ENCODE data around the gene SLC6A3.

SLC6A3 gene

DNA sequence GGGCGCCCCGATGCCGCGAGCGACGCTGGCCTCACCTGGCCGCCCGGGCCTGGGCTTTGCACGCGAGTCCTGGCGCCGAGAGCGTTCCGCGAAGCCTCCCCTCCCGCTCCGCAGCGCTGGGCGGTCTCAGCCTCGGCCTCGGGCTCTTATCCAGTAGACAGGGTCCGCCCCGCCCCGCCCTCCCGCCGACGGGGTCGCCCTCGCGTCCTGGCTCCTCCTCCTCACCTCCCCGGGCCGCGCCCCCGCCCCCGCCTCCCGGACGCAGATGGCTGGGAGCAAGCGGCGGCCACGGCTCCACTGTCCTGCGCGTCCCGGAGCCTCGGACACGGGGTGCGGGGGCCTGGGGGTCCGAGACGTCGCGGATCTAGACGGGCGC is at the start of gene SLC6A3:
TSS of gene SLC6A3 (minus strand) at position 128 of the 376 bp plus-strand sequence. CDS start 2,243 bp downstream, outside the sequence.
- no peak for DNase-seq (ENCODE audit: extremely low read depth, low read depth)
- H3K4me3 ChIP-seq (replicated peaks; ENCODE audit: low read depth, low read length): no peak within 1 kb of the TSS
- TF ChIP-seq, protein P1, sequence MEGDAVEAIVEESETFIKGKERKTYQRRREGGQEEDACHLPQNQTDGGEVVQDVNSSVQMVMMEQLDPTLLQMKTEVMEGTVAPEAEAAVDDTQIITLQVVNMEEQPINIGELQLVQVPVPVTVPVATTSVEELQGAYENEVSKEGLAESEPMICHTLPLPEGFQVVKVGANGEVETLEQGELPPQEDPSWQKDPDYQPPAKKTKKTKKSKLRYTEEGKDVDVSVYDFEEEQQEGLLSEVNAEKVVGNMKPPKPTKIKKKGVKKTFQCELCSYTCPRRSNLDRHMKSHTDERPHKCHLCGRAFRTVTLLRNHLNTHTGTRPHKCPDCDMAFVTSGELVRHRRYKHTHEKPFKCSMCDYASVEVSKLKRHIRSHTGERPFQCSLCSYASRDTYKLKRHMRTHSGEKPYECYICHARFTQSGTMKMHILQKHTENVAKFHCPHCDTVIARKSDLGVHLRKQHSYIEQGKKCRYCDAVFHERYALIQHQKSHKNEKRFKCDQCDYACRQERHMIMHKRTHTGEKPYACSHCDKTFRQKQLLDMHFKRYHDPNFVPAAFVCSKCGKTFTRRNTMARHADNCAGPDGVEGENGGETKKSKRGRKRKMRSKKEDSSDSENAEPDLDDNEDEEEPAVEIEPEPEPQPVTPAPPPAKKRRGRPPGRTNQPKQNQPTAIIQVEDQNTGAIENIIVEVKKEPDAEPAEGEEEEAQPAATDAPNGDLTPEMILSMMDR (IDR thresholded peaks at IDR 0.05; ENCODE audit: low read depth, low read length, missing control alignments): no peak

DNA sequence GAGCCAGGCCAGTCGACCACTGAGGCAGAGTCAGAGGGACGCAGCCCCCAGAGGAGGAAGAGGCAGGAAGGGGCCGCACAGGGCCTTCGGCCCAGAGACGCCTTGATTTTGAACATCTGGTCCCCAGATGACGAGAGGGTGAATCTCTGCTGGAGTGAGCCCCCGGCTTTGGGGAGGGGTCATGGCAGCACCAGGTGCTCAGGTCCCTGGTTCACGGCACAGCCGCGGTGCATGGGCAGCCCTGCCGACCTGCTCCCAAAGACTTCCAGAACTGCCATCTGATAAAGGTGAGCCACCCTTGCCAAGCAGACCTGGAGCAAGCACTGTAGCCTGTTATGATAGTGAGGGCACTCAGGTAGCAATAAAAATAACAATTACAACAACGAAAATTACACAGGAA is 48.7 kb upstream of the SLC6A3 start:
- H3K4me3 ChIP-seq (replicated peaks; ENCODE audit: low read depth, low read length): no peak overlapping the region
- TF ChIP-seq, protein P1 (IDR thresholded peaks at IDR 0.05; ENCODE audit: low read depth, low read length, missing control alignments): no peak
- no peak for DNase-seq (ENCODE audit: extremely low read depth, low read depth)

DNA sequence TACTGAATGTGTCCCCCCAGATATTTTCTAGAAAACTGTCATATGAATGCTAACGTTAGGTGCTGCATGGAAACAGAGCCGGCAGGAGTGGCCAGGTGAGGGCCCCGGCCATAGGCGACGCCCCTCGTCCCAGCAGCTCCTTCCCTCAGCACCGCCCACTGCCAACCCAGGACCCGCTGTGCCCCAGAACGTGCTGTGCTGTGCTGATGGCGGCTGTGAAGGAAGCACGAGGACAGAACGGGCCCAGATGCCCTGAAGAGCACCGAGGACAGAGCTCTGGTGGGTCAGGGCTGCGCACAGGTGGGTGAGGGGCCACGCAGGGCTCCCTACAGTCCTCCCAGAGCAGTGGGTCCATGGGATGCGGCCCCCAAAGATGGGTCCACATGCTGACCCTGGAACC is 48.2 kb upstream of the SLC6A3 start:
- TF ChIP-seq, protein P1 (IDR thresholded peaks at IDR 0.05; ENCODE audit: low read depth, low read length, missing control alignments): no peak
- no peak for DNase-seq (ENCODE audit: extremely low read depth, low read depth)
- H3K4me3 ChIP-seq (replicated peaks; ENCODE audit: low read depth, low read length): no peak overlapping the region

DNA sequence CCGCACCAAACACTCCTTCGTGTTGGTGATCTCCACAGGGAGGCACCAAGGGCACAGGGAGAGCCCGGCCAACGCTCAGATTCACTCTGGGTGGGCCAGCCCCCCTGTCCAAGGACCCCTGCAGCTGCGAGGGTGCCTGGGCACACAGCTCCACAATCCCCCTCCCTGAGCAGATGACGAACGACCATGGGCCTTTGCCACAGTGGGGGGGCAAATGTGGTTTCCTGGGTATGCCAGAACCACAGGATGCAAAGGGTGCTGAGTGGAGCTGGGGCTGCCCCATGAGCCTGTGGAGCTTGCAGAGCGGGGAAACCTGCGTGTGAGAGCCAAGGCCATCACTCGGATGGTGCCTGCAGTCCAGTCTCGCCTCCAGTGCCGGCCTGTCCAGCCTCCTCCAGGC is 47.5 kb upstream of the SLC6A3 start:
- H3K4me3 ChIP-seq (replicated peaks; ENCODE audit: low read depth, low read length): no peak overlapping the region
- DNase-seq (ENCODE audit: extremely low read depth, low read depth): no peak
- TF ChIP-seq, protein P1 (IDR thresholded peaks at IDR 0.05; ENCODE audit: low read depth, low read length, missing control alignments): no peak

DNA sequence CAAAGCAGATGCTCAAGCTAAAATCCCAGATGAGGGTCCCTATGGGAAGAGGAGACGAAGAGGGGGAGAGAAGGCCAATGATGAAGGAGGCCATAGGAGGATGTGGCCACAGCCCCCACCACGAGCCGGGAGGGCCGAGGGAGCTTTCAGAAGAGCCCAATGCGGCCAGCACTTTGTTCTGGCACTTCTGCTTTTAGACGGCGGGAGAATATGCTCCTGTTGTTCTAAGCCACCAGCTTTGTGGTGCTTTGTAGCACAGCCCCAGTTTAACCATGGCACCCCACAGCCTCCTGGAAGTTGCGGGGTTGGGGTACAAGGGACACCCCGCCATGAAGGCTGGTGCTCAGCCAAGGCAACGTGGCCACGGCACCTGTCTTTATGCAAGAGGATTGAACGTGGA is 45.1 kb upstream of the SLC6A3 start:
- no peak for DNase-seq (ENCODE audit: extremely low read depth, low read depth)
- no peak overlapping the region for H3K4me3 ChIP-seq (replicated peaks; ENCODE audit: low read depth, low read length)
- TF ChIP-seq, protein P1 (IDR thresholded peaks at IDR 0.05; ENCODE audit: low read depth, low read length, missing control alignments): no peak

DNA sequence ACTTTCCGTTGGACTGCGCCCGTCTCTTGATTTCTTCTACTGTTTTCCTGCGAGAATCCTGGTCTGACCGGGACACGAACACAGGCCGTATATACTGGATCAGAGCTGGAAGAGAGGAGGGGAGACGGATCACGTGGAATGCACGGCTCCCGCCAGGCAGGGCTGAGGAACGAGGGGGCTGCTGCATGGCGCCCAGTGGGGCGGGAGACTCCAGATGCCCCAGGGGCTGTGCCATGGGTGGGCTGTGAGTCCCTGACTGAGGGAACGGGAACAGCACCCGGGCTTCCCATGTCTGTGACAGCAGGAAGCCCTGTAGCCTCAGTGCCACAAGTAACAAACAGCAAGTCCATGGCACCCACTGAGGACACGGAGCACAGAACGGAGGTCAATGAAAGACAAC is 44.5 kb upstream of the SLC6A3 start:
- TF ChIP-seq, protein P1 (IDR thresholded peaks at IDR 0.05; ENCODE audit: low read depth, low read length, missing control alignments): no peak
- DNase-seq (ENCODE audit: extremely low read depth, low read depth): no peak
- H3K4me3 ChIP-seq (replicated peaks; ENCODE audit: low read depth, low read length): no peak overlapping the region
